HG03135 (cell line): ENCODE data around the gene MNT.

Experiments used
- ATAC-seq: cut with Tn5 transposase; IDR thresholded peaks from one replicate; pipeline ENCODE4 v1.9.1; 2021; ENCODE audit warnings: mild to moderate bottlenecking, moderate library complexity; ENCODE audit not compliant: unreplicated experiment

MNT gene

GRCh38 chr17:2335726-2336214 lies 65.1 kb downstream of the MNT start:
- no peak for ATAC-seq
